T-helper 1 cell (primary cell): Measurements from ENCODE around the gene RALGPS2.

Experiments used
- DNase-seq, 5 donors: peaks; one replicate each; pipeline ENCODE4 v3.0.0-alpha.2; 2012 to 2020

RALGPS2 gene

DNA sequence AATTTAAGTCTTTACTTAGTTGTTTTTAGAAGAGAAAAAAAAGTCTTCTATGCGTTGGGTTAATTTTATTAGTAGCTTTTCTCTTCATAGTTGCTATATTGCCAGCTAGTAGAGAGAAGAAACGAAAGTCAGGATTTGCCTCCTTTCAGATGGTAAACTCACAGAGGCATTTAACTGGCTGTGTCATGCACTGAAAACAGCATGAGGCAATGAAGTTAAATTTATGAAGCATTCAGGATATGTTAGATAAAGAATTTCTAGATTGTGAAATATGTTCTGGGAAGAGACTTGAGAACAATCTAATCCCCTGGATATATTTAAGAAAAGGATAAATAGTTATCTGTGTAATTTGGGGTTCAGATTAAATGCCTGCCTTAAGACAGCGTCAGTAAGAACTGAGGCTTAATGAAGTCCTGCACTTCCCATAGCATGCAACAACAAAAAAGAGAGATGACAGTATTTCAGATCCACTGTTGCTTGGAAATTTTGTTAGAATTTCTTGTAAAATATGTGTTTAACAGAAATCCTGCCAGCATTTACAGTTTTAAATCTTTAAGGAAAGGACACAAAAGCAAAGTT lies 144.2 kb downstream of the RALGPS2 start:
- no peak for DNase-seq

DNA sequence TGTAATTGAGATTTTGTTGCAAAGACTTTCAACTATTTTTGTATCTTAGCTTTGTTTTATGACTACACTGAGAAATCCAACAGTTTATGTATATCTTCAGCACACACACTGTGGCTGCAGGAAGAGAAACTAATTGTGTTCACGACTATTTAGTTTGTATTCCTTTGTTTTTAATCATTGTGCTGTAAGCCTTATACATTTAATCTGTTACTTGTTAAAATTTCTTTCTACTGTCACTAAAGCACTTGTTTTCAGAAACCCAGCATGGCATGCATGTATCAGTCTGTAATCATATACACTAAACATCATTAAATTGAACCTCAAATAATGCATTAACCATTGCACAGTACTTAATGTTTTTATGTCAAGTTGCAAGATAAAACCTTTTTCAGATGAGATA lies 145.2 kb downstream of the RALGPS2 start:
- no peak for DNase-seq

DNA sequence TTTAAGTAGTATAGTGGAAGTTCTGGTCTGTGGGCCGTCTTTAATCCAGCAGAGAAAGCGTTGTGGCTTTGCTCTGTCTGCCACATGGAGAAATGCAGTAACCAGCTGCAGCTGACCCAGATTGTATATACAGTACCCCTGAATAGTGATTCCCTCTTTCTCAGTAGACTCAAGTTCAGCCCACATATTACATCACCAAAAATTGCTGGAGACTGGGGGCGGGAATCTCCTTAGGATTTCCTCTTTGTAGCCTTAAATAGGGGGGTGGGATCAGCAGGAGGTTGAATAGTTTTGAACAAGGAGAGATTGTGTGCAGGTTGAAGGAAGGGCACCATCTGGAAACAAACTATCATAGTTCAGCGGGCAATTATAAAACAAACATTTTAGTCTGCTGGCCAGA lies 145.9 kb downstream of the RALGPS2 start, which contains the start of gene ANGPTL1:
Gene ANGPTL1 (minus strand): TSS at position 134 of the 400 bp plus-strand sequence. CDS start 5,301 bp downstream, outside the sequence.
- no peak for DNase-seq

DNA sequence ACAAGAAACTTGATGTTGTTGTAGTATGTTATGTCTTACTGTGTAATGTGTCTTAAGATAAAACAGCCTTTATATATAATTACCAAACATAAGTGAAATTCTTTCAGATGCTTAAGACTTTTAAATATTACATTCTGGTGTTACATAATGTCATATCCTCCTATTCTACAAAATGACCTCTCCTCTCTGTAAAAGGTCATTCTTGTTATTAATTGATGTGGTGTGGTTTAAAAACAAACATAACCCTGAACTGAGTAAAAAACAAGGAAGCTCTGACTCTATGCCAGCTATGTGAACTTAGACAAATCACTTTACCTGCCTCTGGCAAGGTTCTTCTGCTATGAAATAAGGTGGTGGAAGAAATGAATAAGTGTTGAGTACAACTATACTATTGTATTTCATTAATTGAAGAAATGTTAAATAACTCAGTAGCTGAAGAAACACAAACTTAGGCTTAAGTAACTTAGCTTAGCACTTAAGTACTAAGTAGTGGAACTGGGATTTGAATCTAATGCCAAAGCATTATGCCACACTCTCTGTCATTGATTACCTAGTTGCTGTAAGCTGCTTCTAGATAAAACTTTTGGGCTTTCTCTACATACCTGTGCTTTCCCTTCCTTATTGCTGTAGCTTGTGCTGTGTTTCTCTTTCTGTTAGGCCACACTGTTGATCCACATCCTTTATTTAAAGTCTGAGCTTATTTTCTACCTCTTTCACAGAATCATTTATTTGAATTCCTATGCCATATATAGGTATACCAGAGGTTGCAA lies 146.7 kb downstream of the RALGPS2 start:
- DNase-seq: no peak

DNA sequence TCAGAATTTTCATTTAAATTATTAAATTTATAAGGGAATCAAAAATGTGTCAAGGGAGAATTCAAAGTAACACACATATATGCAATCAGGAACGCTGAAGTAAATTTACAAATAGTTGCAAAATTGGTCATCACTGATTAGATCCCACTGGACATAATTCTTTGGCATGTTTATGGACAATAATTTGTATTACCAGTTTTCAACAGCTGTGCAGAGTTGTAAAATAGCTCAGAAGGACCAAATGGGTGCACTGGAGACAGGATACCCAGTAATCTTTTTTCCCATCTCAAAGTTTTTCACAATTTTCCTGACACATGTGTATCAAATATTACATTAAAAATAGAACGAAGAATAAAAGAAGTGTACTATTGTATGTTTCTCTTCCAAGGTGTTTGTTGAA lies 149.9 kb downstream of the RALGPS2 start:
- no peak for DNase-seq

DNA sequence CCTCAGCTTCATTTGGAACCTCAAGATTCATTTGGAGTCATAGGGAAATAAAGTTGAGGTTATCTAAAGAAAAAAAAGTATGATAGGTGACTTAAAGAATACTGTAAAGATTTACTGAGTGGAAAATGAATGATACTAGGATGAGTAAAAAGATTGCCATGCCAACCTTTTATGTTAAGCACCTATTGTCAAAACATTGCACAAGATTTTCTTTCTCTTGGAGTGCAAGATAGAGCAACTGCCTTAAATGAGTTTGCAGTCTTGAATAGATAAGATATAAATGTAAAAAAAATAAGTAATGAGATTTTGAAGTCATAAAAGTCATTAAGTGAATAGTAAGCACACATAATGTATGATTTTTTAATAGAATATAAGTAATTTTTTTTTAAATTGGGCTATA lies 150.9 kb downstream of the RALGPS2 start:
- DNase-seq: no peak

DNA sequence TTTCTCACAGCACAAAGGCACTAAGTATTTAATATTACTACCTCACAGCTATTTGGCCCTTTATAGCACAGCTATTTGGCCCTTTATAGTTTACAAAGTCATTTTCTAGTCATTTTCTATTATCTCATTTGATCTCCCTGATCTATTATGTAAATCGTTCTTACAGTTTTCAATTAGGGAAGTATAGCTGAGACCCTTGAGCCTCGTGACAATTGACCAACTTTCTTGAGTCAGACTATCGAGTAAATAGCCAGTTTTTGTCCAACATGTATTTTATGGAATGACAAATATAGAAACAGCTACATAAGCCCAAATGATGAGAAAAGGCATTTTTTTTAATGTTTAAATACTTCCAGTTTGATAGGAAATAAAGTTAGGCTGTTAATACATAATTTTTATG lies 152.9 kb downstream of the RALGPS2 start:
- DNase-seq: no peak

DNA sequence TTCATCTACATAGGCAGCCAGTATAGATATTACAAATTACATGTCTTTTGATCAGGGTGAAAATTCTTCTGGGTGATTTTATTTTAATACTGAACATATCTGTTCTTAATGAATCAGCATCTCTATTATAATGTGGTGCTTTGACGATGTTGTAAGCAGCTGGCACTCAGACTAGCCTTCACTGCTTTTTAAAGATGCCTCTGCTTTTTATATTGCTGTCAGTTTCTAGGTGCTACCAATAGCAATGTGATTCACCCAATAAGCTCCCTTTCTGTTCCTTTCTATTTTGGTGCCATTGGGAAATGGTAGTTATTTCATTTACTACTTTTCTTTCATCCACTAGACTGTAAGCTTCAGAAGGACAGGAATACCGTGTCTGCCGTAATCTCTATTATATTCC lies 156.9 kb downstream of the RALGPS2 start:
- DNase-seq: no peak

DNA sequence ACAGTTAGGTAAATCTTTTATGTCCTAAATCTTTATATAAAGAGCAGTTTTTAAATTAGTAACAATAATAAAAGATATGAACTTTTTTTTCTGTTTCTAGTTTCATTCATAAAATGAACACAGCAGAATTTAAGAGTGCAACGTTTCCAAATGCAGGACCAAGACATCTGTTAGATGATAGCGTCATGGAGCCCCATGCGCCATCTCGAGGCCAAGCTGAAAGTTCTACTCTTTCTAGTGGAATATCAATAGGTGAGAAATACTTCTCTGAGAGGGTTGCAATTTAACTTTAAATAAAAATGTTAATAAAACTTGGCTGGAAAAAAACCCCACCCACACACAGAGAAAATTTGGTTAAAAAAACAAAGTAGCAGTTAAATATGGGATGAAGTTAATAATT lies 160.8 kb downstream of the RALGPS2 start:
- no peak for DNase-seq

DNA sequence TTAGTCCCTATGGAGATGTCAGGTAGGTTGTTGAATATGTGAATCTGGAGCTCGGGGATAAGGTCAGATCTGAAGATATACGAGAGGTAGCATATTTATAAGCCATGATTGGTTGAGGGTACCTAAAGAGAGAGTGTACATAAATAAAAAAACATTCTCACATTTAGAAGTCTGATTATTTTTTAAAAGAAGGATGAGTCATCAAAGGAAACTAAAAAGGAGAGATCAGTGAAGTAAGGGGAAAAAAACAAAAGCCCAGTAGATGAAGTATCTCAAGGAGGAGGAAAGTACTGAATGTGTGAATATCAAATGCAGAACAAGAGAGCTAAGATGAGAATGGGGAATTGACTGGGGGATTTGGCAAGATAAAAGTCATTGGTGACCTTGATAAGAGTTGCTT lies 161.5 kb downstream of the RALGPS2 start:
- no peak for DNase-seq

DNA sequence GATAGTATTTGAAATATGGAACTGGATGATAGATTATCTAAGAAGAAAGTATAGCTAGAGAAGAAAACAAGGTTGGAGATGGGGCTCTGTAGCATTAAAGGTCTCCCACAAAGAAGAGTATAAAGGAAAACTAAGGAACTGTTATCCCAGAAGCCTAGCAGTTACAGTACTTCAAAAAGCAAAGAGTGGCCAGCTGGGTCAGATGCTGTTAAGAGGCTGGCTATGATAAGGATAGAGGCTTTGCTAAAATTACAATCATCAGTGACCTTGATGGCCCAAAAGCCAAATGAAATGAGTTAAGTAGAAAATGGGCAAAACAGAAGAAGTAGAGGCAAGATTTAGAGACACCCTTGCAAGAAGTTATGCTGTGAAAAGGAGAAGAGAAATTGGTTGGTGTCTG lies 170.9 kb downstream of the RALGPS2 start:
- no peak for DNase-seq

DNA sequence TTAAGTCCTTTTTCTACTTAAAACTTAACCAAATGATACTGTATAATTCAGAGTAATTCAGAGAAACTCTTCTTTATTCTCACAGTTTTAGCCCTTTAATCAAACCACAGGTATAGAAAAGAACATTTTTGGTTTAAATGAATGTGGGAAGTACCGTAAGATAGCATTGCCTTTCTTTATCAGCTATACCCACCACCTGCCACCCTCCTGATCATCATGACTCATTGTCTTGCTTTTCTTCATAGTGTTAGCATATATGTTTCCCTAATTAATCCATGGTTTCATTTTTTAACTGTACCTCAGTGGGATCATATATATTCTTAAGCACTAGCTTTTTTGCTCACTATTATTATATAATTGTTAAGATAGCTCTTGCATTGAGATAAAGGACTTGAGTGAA lies 173.4 kb downstream of the RALGPS2 start:
- DNase-seq: no peak

DNA sequence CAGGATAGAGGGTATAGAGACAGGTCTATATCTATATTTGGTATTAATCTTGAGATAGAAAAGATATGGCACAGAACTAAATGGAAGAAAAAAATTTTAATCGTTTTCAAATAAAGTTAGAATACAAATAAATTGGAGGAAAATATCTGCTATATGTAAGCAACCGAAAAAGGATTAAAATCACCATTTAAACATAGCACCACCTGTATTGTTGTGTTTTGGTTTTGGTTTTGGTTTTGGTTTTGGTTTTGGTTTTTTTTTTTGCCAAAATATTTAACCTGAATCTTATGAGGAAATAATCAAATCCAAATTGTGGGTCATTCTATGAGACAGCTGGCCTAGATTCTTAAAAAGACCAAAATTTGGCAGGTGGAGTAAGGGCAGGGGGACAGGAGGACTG lies 174.4 kb downstream of the RALGPS2 start:
- no peak for DNase-seq

DNA sequence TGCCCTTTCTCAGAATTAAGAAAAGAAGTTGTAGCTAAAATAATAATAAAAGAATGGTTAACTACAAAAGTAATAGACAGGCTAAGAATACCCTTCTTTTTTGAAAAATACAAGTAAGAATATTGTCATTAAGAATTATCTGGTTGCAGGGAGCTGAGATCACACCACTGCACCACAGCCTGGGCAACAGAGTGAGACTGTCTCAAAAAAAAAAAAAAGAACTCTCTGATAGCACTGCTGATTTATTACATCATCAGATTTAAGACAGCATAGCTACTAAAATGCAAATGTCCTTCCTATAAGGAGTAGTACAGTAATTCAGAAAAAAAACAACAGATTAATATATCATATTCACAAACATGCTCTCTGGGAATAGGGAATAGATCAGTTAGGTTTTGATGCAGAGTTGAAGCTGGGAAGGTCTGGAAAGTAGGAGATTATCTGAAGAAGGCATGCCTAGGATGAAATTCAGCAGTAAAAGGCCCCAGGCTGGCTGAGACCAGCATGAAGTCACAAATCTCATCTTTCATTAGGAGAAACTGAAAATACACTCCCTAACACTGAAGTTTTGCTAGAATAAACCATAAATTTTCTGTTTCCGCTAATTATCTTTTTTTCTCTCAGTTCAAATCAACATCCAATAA lies 176.6 kb downstream of the RALGPS2 start:
- no peak for DNase-seq

DNA sequence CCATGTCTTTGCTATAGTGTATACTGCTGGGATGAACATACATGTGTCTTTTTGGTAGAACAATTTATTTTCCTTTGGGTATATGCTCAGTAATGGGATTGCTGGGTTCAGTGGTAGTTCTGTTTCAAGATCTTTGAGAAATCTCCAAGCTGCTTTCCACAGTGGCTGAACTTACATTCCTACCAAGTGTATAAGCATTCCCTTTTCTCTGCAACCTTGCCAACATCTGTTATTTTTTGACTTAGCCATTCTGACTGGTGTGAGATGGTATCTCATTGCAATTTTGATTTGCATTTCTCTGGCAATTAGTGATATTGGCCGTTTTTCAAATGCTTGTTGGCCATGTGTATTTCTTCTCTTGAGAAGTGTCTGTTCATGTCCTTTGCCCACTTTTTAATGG lies 183.3 kb downstream of the RALGPS2 start:
- DNase-seq: no peak

DNA sequence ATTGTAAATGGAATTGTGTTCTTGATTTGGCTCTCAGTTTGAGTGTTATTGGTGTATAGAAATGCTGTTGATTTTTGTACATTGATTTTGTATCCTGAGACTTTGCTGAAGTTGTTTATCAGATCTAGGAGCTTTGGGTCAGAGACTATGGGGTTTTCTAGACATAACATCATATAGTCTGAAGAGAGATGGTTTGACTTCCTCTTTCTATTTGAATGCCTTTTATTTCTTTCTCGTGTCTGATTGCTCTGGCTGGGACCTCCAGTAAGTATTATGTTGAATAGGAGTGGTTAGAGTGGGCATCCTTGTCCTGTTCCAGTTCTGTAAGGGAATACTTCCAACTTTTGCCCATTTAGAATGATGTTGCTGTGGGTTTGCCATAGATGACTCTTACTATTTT lies 185.0 kb downstream of the RALGPS2 start:
- DNase-seq: no peak

DNA sequence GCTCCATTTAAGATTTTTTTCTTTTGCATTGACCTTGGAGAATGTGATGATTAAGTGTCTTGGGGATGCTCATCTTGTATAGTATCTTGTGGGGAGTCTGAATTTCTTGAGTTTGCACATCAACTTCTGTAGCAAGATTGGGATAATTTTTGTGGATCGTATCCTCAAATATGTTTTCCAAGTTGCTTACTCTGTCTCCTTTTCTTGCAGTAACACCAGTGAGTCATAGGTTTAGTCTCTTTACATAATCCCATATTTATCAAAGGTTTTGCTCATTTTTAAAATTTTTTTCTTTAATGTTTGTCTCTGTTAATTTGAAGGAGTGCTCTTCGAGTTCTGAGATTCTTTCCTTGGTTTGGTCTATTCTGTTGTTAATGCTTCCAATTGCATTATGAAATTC lies 187.6 kb downstream of the RALGPS2 start:
- DNase-seq: no peak

DNA sequence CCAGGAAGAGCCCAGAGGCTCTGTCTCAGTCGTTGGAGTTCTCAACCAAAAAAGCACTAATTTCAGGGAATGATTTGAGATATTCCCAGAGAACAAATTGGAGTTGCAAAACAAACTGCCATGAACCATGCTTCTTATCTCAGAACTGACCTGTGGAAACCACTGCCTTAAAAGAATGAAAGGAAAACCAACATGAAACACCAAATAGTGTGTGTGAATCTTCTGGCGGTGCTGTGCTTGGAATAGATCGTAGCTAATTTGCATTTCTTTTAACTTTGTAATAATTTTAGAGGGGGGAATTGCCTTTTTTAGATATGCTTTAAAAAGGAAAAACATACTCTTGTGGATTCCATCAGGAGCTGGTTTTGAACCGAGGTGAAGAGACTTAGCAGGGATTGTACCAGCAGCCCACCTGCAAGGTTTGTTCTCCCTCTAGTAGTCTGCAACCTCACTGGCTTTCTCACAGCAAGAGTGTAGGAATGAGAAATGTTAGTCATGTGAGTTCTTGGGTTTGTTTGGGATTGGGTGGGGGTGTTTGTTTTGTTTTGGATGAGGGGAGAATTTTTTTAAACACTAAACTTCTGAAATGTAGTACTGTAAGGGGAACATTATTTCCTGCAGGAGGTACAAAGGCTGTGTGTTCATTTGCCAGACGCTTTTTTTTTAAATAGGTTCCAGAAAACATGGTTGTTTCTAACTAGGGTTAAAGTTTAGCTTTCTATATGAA lies 191.6 kb downstream of the RALGPS2 start:
- DNase-seq: no peak

DNA sequence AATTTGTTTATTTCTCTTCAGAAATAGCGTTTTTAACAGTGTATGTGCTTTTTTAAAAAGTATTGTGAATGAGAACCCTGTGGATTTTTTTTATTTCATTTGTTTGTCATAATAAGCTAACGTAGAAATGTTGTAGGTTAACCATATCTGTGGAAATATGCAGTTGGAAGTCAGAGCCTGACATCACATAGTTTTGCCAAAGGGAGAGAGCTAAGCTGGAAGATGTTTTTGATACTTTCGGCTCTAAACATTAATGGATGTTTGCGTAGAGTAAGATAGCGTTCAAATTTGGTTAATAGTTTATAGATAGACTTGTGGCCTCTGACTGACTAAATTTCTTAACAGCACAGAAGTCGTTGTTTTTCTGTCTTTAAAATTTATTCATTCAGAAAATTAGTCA lies 193.3 kb downstream of the RALGPS2 start:
- no peak for DNase-seq

DNA sequence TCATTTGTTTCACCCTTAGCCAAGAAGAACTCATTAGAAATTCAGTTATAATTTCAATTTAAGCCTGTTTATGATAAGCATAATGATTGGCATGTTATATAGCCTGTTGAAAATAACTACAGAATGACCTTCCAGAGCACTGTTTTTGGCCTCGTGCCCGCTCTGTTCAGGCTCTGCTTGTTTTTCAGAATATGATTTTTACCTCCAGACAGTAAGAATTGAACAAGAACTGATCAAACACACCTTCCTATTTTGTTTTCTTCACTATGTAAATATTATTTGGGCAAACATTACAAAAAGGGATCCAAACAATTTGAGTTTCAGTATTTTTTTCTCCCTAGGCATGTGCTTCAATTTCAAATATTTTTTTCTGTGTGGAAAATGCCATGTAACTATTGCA lies 193.9 kb downstream of the RALGPS2 start:
- no peak for DNase-seq

DNA sequence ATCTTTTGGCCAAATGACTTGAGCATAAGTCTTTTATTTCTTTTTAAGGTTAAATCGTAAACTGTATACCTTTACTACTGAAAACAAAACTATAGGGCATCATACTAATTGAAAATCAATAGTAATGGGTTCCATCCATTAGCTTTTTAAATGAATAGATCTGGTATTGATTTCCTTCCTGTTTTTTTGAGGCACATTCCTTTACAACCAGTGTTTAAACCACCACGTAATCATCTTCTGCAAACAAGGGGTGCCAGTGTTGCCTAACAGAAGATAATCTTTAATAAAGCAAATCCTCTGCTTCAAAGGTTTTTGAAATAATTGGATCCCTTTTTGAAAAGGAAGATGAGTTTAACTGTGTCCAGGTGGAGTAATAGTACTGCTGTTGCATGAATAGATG lies 194.5 kb downstream of the RALGPS2 start:
- no peak for DNase-seq

DNA sequence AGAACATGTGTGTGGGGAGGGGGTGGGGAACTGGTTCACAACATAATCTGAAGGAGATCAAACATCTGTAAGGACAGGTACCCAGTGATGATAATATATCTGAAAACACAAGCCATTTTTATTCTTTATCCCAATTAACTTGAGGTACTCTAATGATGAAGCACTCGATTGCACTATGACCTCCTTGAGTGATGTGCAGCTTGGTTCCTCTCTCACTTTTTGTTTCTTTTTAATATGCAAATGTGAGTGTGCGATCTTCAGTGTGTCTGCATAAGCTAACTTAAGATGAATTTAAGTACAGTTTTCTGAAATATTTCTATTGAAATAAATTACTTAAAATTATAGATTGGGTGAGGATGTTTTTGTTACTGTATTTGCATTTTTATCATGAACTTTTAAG lies 196.5 kb downstream of the RALGPS2 start:
- no peak for DNase-seq

DNA sequence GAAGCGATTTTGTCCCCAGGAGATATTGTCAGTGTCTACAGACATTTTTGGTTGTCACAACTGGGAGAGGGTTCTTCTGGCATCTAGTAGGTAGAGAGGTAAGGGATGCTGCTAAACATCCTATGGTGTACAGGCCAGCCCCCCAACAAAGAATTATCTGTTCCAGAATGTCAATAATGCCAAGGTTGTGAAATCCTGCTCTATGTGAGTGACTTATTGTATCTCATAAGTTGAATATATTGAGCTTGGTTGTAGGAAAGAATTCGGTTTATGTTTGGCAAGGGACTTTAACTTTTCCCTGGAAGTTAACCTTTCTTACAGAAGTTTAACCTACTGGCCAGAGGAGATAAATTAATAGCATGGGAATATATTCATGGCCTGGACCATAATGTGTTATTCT lies 198.5 kb downstream of the RALGPS2 start:
- no peak for DNase-seq

DNA sequence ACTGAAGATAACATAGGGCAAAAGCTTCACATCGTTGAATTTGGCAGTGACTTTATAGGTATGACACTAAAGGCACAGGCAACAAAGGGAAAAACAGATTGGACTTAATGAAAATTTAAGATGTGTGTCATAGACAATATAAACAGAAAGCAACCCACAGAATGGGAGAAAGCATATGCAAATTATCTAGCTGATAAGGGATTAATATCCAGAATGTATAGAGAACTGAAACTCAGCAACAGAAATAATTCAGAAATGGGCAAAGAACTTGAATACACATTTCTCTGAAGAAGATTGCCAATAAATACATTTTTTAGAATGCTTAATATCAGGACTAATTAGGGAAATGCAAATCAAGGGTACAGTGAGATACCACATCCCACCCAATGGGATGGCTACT lies 201.0 kb downstream of the RALGPS2 start:
- no peak for DNase-seq
